Measurements from ENCODE around the gene FCSK. TPM values are rescaled to one million over a fixed set of nuclear protein-coding genes. Genes with fewer than 3 reads are reported as not detected.
"Not testable (repeated sequence)": the region's sequence is repeated elsewhere in the genome, so short reads cannot be mapped to it uniquely, and the experiment has no call there.

Gene FCSK
- polyA plus RNA-seq, 1 donor = 8.8 TPM

DNA sequence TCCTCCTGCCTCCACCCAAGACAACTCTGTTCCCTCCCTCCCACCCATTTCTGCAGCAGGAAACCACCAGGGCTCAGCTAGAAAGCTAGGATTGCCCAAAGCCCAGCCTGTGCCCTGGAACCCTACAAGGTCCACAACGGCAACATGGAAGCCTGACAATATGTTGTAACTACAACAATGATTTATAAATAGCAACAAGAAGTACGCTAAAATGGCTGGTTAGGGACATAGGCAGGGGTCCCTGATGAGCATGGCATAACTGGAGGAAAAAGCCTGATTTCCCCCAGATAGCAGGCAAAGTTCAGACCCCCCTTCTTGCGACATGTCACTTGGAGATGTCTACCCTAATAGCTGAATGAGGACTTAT, 22.1 kb upstream of the FCSK start:
- DNase-seq = no peak

DNA sequence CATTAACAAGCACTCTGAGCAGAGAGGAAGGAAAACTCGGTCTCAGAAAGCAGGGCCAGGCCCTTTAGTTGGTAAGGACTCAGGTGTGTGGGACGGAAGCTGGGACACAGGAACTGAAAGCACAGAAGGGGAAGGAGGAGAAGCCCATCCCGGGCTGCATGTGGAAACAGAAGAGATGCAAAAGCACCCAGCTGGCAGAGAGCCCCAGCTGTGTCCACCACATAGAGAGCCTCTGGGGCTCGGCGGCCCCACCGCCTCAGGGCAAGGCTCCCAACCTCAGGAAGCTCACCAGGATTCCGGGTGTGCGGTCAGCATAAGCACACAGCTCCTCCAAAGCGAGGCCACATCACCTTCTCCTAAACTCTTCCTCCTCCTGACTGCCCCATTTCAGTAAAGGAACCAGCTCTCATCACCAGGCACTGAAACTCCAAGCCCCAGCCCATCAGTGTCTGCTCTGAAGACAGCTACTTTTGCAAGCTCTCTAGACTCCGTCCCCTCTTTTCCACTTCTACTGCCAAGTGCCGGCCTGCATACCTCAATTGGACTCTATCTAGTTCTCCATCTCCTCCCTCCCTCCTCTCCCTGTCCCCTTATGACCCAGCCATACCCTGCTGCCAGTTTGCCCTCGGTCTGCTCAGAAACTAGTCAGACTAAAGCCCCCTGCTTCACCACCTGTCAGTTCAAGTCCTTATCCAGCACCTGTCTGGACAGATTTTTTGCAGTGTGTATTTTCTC, 21.5 kb upstream of the FCSK start:
- DNase-seq = no peak

DNA sequence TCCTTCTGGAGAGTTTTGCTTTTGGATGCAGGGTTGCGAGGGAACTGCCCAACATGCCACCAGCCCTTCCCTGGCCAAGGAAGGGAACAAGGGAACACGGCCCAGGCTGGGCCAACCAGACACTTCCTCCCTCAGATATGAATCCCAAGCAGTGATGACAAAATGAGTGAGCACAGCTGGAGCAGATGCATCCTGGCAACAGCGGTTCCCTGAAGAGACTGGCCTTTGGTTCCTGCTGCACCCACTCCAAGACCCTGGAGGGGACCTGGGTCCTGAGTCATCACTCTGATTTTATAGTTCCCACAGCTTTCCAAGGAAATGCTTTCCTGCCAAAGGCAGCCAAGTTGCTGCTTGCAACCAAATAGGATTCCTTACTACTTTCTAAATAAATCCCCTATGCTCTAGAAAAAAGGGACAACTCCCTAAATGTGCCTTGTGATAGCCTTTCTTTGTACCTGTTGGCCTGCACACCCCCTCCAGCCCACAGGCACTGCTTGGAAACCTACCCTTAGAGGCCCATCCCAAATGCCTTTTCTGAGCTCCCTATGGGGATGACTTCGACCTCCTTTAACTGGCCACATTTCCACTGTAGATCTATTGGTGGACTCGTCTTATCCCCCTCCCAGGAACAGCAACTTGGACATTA, 20.8 kb upstream of the FCSK start:
- peak; percentile 43 for DNase-seq

DNA sequence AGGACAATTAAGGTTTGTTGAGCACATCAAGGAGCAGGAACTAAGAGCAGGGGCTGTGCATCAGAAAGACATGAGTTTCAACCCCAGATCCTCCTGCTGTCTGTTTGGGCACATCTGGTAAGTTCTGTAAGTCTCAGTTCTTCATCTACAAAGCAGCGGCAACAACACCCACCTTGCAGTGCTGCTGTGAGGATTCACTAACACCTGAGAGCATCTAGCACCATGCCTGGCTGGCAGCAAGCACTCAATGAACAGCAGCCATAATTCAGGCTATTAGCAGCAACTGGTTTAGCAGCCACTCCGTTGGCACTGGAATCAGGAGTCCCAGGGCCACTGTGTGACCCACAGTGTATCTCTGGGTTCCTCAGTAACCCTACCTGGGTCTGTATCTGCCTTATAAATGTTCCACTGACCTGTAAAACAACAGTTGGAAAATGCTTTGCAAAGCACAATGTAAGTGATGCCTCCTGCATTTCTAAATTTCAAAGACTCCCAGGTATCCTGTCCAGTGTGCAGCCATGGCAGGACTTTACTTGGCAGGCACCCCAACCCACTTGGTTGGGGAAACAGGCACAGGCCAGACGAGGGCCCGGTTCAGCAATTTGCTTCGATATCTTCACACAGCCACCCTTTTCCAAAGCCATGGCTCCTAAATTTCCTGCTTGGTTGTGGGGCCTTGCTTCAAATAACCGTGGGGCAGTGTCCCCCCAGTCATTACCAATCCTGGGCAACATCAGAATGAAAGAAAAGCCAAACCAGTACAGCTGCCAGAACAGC, 19.7 kb upstream of the FCSK start:
- DNase-seq = no peak

DNA sequence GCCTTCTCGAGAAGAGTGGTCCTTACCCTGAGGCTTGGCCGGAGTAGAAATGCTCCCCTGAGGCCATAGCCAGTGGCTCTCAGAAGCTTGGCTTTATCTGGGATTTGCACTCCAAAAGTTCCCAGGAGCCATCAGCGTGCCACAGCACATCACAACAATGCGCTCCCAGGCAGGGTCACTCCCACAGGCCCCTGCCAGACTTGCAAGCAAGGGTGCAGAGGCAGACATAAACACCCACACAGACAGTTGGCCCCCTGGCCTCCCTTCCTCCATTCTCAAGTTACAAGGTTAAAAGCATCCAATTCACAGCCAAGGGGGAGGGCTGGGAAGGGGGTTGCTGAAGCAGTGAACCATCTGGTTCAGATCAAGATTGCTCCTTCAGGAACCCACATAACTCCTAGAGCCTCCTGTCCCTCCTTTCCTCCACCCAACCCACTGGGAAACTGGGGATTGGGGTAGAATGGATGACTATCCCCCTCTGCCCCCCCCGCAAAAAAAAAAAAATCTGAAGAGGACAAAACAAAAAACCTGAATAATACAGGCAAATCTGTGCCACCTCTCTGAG, 17.3 kb upstream of the FCSK start:
- DNase-seq = peak; percentile 42

DNA sequence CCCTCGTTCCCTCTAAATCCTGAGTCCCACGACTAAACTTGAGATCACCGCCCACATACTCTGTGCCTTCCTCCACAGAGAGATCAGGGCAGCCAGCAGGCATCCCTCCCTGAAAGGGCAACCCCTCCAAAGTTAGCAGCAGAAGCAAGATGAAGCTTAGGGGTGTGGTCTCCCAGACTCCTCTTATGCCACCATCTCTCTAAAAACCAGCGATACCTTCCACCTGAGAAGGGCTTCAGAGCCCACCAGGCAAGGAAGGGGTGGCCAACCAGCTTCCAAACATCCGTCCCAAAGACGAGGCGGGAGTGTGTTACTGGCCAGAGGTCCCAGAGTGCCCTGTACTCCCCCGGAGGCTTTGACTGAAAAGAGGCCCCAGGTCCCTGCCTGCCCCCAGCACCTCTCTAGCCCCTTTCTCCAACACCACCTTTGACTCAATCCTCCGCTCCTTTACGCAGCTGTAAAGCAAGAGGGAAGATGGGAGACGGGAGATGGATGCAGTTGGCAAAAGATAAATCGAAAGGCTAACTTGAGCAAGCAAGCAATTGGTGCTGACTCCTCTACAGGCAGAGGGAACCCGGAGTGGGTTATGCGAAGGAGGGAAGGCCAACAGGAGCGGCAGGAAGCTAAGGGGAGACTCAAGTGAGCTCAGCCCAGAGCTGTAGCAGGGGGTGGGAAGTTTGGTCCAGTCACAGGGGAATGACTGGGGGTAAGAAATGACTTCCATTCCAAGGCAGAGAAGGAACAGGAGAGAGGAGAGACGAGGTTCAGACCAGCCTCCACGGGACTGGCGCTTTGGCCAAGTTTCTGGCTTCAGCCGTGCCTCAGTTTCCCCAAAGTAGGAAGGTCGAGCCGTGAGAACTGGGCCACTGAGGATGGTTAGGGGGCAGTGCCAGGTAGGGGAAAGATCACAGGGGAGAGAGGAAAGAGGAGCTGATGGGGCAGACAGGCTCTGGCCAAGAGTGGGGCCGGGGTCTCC, 16.5 kb upstream of the FCSK start:
- DNase-seq = no peak

DNA sequence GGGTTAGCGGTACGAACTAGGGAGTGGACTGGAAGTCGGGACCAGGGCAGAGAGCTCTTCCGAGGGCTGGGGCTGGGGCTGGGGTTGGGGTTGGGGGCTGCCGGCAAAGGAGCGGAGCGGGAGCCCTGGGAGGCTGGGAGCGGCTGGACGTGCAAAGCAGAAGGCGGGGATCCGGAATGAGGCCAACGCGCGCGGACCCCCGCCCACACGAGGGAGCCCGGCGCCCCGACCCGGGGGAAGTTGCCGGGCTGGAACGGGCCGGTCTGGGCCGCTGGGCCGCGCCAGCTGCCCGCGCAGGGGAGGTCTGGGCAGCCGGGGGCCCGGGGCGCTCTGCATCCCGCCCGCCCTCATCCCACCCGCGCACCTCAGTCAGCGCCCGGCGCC, 15.8 kb upstream of the FCSK start:
- peak; percentile 45 for DNase-seq

DNA sequence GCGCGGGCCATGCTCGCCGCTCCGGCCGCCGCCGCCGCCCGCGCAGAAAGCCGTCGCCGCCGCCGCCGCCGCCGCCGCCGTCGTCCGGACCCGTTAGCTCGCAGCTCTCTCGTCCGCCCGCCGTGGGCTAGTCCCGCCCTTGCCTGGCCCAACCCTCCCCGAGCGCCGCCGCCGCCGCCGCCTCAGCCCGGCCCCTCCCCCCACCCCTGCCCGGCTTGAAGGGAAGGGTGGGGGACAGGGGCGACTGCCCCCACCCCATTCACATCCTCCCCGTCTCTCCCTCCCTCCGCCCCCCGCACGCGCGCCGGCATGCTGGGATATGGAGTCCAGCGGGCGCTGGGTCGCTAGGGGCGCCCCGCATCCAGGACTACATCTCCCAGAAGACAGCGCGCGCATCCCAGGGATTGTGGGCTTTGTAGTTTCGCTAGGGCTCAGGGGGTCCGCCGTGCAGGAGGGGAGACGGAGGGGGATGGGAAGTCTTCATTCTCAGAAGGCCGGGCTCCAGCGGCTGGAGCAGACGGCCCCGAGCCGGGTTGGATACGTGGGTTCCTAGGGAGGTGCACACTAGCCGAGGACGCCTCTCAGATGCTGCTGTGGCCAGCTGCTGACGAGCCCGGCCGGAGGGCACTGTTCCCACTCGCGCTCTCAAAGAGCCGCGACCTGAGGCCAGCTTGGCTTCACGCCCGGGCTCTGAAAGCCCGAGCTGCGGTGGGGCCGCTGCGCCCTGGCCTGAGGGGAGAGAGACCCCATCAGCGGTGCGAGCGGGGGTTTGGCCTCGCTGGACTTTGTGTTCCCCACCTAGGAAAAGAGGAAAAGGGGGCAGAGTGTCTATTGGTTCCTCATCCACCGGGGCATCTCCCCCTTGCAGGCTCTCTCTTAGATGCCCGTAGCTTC, 15.2 kb upstream of the FCSK start, which contains the start of gene ST3GAL2:
Gene ST3GAL2 (minus strand): TSS at position 132 of the 894 bp plus-strand sequence. CDS start 40,570 bp downstream, outside the sequence.
- DNase-seq = peak; percentile 96

DNA sequence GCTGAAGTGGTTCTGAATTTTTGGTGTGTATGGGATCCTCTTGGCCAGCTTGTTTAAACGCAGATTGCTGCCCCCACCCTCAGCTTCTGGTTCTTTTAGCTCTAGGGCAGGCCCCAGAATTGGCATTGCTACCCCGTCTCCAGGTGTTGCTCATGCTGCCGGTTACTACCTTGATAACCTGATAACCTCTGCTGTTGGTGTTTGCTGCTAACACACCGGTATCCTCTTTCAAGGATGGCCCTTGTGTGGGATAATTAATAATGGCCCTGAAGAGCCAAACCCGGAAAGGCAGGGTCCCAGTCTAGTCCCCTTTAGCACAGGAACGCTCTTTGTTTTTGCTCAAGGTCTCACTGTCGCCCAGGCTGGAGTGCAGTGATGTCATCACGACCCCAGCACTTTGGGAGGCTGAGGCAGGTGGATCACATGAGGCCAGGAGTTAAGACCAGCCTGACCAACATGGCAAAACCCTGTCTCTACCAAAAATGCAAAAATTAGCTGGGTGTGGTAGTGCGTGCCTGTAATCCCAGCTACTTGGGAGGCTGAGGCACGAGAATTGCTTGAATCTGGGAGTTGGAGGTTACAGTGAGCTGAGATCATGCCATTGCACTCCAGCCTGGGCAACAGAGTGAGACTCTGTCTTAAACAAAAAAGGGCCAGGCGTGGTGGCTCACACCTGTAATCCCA, 14.2 kb upstream of the FCSK start:
- DNase-seq = no peak

DNA sequence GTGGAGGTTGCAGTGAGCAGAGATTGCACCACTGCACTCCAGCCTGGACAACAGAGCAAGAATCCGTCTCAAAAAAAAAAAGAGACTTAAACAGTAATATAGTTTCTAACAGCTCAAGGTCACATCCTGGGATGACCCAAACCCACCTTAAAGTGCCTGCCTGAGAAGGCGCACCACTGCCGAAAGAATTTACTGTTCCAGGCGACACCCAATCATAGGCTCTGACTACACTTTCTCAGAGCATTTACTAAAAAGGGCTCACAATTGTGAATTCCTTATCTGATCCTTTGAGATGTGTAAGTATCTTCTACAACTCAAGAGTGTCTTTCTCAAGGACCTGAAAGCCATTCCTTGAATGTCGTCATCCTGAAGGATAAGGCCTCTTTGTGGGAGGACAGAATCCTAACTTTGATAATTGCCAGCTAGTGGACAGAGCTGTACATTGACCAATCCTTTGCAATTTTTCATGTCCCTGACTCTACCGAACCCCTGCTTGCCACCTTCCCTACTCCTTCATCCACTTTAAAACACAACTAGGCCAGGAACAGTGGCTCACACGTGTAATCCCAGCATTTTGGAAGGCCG, 12.9 kb upstream of the FCSK start:
- DNase-seq = no peak

DNA sequence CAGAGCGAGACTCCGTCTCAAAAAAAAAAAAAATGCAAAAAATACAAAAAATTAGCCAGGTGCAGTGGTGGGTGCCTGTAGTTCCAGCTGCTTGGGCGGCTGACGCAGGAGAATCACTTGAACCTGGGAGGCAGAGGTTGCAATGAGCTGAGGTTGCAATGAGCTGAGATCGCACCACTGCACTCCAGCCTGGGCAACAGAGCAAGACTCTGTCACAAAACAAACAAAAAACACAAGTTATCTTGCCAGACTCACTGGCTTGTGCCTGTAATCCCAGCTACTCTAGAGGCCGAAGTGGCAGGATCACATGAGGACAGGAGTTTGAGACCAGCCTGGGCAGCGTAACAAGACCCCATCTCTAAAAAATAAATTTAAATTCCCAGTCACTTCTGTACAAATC, 12.1 kb upstream of the FCSK start:
- no peak for DNase-seq

DNA sequence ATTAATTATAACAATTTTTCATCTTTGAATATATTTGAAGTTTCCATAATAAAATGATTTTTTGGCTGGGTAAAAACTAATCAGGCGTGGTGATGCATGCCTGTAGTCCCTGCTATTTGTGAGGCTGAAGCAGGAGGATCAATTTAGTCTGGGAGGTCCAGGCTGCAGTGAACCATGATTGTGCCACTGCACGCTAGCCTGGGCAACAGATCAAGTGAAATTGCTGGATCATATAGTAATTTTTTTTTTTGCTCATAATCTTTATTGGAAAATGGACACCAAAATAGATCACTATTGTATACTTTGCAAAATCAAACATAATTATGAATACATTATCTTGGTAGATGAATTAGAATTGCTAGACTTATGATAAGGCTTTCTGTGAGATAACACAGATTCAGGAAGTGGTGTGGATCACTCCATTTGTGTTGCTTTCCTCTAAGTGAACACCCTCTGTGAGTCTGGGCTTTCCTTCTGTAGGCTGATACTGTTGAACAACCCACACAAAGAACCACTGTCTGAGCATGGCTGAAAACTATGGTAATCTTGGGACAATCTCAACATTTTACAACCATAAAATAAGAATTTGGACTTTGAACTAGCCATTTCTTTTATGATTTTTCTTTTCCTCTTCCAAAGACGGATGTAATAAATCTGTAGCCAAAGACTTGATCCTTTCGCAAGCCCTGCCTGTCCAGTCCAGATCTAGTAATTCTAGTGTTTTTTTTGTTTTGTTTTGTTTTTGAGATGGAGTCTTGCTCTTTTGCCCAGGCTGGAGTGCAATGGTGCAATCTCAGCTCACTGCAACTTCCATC, 9.9 kb upstream of the FCSK start:
- no peak for DNase-seq

DNA sequence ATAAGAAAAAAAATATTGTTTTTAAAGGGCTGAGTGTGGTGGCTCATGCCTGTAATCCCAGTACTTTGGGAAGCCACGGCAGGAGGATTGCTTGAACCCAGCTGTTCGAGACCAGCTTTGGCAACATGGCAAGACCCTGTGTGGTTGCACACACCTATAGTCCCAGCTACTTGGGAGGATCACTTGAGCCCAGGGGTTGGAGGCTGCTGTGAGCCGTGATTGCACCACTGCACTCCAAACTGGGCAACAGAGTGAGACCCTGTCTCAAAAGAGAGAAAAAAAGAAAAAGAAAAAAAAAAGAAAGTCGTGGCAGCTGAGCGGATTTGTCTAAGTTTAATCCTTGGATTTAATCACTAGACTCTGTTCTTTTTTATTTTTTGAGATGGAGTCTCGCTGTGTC, 6.3 kb upstream of the FCSK start:
- DNase-seq = no peak

DNA sequence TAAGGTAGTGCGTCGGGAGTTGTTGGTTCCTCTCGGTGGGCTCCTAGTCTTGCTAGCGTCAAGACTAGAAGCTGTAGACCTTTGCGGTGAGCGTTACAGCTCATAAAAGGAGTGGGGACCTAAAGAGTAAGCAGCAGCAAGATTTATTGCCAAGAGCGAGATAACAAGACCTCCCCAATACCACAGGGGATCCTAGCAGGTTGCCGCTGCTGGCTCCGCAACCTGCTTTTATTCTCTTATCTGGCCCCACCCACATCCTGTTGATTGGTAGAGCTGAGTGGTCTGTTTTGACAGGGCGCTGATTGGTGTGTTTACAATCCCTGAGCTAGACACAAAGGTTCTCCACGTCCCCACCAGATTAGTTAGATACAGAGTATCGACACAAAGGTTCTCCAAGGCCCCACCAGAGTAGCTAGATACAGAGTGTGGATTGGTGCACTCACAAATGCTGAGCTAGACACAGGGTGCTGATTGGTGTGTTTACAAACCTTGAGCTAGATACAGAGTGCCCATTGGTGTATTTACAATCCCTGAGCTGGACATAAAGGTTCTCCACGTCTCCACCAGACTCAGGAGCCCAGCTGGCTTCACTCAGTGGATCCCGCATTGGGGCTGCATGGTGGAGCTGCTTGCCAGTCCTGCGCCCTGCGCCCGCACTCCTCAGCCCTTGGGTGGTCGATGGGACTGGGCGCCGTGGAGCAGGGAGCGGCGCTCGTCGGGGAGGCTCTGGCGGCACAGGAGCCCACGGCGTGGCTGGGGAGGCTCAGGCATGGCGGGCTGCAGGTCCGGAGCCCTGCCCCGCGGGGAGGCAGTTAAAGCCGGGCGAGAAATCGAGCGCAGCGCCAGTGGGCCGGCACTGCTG, 4.0 kb upstream of the FCSK start:
- not testable (repeated sequence) for DNase-seq

DNA sequence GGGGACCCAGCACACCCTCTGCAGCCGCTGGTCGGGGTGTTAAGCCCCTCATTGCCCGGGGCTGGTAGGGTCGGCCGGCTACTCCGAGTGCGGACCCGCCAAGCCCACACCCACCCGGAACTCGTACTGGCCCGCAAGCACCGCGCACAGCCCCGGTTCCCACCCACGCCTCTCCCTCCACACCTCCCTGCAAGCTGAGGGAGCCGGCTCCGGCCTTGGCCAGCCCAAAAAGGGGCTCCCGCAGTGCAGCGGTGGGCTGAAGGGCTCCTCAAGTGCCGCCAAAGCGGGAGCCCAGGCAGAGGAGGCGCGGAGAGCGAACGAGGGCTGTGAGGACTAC, 3.4 kb upstream of the FCSK start:
- not testable (repeated sequence) for DNase-seq

DNA sequence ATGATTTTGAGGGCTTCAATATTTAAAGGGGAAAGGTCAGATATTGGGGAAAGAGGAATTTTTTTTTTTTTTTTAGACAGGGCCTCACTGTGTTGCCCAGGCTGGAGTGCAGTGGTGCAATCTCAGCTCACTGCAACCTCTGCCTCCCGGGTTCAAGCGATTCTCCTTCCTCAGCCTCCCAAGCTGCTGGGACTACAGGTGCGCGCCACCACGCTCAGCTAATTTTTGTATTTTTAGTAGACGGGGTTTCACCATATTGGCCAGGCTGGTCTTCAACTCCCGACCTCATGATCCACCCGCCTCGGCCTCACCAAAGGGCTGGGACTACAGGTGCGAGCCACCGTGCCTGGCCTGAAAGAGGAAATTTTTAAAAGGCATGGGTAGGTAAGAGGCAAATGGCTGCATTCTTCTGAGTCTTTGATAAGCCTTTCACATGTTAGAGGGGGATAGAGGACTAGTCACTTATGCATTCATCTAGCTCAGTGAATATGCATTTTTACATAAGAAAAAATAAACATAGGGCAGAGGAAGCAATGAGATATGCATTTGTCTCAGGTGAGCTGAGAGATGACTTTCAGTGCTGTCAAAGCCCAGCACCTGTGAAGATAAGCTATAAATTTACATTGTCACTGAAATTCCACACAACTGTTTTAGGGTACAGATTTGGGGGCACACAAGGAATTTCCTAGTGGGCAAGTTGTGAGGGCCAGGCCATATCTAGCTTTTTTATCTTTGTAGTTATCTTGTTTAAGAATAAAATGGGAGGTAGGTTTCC, 1.1 kb upstream of the FCSK start:
- no peak for DNase-seq

DNA sequence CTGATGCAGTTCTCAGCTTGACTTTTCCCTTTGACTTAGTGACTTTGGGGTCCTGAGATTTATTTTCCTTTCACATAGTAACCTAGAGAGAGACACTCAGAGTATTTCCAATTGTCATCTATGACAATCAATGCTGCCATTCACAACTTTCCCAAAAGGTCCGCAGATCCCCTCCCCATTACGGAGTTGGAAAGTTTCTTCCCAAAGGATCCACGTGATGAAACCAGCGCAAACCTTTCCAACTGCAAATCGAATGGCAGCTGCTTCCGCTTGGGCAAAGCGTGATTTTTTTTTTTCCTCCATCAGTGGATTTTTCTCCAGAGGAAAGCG, 538 bp upstream of the FCSK start:
- no peak for DNase-seq

DNA sequence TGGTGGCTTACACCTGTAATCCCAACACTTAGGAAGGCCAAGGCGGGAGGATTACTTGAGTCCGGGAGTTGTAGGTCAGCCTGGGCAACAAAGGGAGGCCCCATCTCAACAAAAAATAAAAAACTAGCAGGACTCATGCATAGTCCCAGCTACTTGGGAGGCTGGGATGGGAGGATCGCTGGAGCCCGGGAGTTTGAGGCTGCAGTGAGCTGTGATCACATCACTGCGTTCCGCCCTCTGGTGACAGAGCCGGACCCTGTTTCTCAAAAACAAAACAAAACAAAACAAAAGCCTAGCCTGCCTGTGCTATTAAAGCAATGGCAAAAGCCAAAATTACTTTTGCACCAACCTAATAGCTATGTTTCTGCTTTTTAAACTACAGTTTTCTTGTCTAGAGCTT, 1.5 kb downstream of the FCSK start:
- DNase-seq = no peak
